GM19099 (cell line): Measurements from ENCODE around the gene SELPLG.

Experiments used
- POLR2A ChIP-seq: IDR thresholded peaks from 3 replicates; pipeline ENCODE4 v1.6.1; 2011; ENCODE audit warnings: low read depth; ENCODE audit not compliant: insufficient read length; ENCODE audit errors: extremely low read depth

Gene SELPLG

GRCh38 chr12:108582978-108583770 is 50.5 kb downstream of the SELPLG start:
- no peak for TF ChIP-seq POLR2A

- no peak for TF ChIP-seq POLR2A
Measured at GRCh38 chr12:108582509-108582908, 51.2 kb downstream of the SELPLG start.

- TF ChIP-seq POLR2A, result no peak
Measured at GRCh38 chr12:108581311-108582227, 52.1 kb downstream of the SELPLG start.

- TF ChIP-seq POLR2A, result no peak
Measured at GRCh38 chr12:108580531-108580930, 53.2 kb downstream of the SELPLG start.

GRCh38 chr12:108578813-108579212 is 54.9 kb downstream of the SELPLG start:
- no peak for TF ChIP-seq POLR2A

- no peak for TF ChIP-seq POLR2A
Measured at GRCh38 chr12:108578264-108578663, 55.4 kb downstream of the SELPLG start.

- TF ChIP-seq POLR2A, result no peak
Measured at GRCh38 chr12:108577458-108577857, 56.2 kb downstream of the SELPLG start.

- TF ChIP-seq POLR2A, result no peak
Measured at GRCh38 chr12:108576660-108577234, 56.9 kb downstream of the SELPLG start.

GRCh38 chr12:108575199-108575912 is 58.3 kb downstream of the SELPLG start:
- TF ChIP-seq POLR2A, result no peak

GRCh38 chr12:108573317-108573716 is 60.4 kb downstream of the SELPLG start:
- TF ChIP-seq POLR2A, result no peak

GRCh38 chr12:108572166-108572790 is 61.4 kb downstream of the SELPLG start:
- no peak for TF ChIP-seq POLR2A
